ENCODE data around the gene AKR1C8. TPM values are rescaled to one million over a fixed set of nuclear protein-coding genes. Genes with fewer than 3 reads are reported as not detected.

Gene AKR1C8
- total and polyA plus RNA-seq, 9 of the 15 experiments (the other 6 are each of a cell fraction or from before 2014, with no cell fraction given), result 0.03 to 0.29 (median 0.08) TPM

DNA sequence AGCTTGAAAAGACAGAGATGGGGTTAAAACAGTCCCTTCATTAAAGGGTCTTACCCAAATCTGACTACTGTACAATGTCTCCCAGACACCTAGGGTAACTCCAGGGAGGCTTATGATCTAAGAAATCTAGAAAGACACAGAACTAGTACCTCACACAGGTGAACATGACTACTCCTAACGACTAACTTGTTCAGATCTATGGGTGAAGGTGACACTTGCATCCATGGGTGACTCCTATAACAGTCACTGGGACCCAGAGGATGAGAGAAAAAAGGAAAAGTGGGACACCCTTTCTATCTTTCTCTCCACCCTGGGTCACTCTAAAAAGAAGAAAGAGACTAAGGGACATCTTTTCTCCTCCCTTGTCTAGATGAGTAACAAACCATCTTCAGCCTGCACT is 19.2 kb downstream of the AKR1C8 start (continued):
- TF ChIP-seq CXXC5 (CRISPR knock-in tag; IDR thresholded peaks at IDR 0.05), result no peak
- TF ChIP-seq RB1 (IDR thresholded peaks at IDR 0.05; ENCODE audit: low read depth), result 0 out of 2 replicates have a peak, but pooled peaks have one; percentile 26
- TF ChIP-seq TRIM24 (IDR thresholded peaks at IDR 0.05), result peak in 1 of 2 experiments; percentile 87; a peak in 2 of 4 replicates
- peak; percentile 72; the same call in 1 of the 2 replicates for TF ChIP-seq CEBPZ (IDR thresholded peaks at IDR 0.05; ENCODE audit: borderline replicate concordance, low read depth, low read length)
- peak in 1 of 2 experiments; percentile 30; a peak in 2 of 4 replicates for TF ChIP-seq RAD21 (CRISPR knock-in tag; conservative IDR thresholded peaks at IDR 0.05 in 1 of 2, IDR thresholded peaks at IDR 0.05 in 1 of 2)
- peak in 1 of 2 experiments; percentile 36; a peak in 1 of 4 replicates for TF ChIP-seq RCOR1 (IDR thresholded peaks at IDR 0.05; ENCODE audit: borderline replicate concordance in 1 of 2, low read depth in 2 of 2, low read length in 2 of 2)
- TF ChIP-seq ZFP36 (IDR thresholded peaks at IDR 0.05; ENCODE audit: low read depth, low read length, partially characterized antibody), result peak; percentile 84
- 0 out of 2 replicates have a peak, but pooled peaks have one; percentile 18 for TF ChIP-seq MYNN (IDR thresholded peaks at IDR 0.05)
- TF ChIP-seq MYNN (CRISPR knock-in tag; IDR thresholded peaks at IDR 0.05), result no peak
- TF ChIP-seq HMG20A (CRISPR knock-in tag; conservative IDR thresholded peaks at IDR 0.05), result no peak
- TF ChIP-seq CBX1 (IDR thresholded peaks at IDR 0.05; ENCODE audit: low read depth), result peak; percentile 99

Data from K562 (cell line).